ENCODE measurements around the gene VAX1.
"Not testable (repeated sequence)": the region's sequence is repeated elsewhere in the genome, so short reads cannot be mapped to it uniquely, and the experiment has no call there.

DNA sequence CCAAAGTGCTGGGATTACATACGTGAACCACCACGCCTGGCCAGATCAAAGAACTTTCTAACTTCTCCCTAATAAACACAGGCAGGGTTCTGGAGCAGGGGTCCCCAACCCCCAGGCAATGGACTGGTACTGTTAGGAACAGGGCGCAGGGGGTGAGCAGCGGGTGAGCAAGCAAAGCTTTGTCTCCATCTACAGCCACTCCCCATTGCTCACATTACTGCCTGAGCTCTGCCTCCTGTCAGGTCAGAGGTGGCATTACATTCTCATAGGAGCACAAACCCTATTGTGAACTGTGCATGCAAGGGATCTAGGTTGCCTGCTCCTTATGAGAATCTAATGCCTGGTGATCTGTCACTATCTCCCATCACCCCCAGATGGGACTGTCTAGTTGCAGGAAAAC, 47.7 kb upstream of the VAX1 start:
- not testable (repeated sequence) for TF ChIP-seq EZH2 (IDR thresholded peaks at IDR 0.05; ENCODE audit: borderline replicate concordance, insufficient read depth, low read depth, low read length, poor library complexity, severe bottlenecking)
- TF ChIP-seq, protein P1, sequence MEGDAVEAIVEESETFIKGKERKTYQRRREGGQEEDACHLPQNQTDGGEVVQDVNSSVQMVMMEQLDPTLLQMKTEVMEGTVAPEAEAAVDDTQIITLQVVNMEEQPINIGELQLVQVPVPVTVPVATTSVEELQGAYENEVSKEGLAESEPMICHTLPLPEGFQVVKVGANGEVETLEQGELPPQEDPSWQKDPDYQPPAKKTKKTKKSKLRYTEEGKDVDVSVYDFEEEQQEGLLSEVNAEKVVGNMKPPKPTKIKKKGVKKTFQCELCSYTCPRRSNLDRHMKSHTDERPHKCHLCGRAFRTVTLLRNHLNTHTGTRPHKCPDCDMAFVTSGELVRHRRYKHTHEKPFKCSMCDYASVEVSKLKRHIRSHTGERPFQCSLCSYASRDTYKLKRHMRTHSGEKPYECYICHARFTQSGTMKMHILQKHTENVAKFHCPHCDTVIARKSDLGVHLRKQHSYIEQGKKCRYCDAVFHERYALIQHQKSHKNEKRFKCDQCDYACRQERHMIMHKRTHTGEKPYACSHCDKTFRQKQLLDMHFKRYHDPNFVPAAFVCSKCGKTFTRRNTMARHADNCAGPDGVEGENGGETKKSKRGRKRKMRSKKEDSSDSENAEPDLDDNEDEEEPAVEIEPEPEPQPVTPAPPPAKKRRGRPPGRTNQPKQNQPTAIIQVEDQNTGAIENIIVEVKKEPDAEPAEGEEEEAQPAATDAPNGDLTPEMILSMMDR (IDR thresholded peaks at IDR 0.05): not testable (repeated sequence)
